Stimulated activated CD4-positive, alpha-beta T cell treated with anti-CD3 and anti-CD28 coated beads, Interleukin-12 subunit alpha, Interleukin-12 subunit beta, amount 100 ng/mL, for 48 hours (primary cell): ENCODE results near the gene MBTD1.

Source experiments
- DNase-seq, 3 donors: peaks; one replicate each; pipeline ENCODE4 v3.0.0-alpha.2; 2020; ENCODE audit warnings: low read depth in 2 of 3, low spot score in 1 of 3

The MBTD1 gene

GRCh38 chr17:51150932-51151331 lies 108.9 kb downstream of the MBTD1 start:
- no peak for DNase-seq

GRCh38 chr17:51149163-51149562 lies 110.7 kb downstream of the MBTD1 start:
- DNase-seq, result no peak

GRCh38 chr17:51147650-51148049 lies 112.2 kb downstream of the MBTD1 start:
- DNase-seq, result no peak

- DNase-seq, result no peak
Observed at GRCh38 chr17:51144266-51145022, 115.4 kb downstream of the MBTD1 start.

GRCh38 chr17:51142597-51142996 lies 117.3 kb downstream of the MBTD1 start:
- no peak for DNase-seq

GRCh38 chr17:51135956-51136355 lies 123.9 kb downstream of the MBTD1 start:
- DNase-seq, result no peak

GRCh38 chr17:51133365-51133764 lies 126.5 kb downstream of the MBTD1 start:
- no peak for DNase-seq

- no peak for DNase-seq
Observed at GRCh38 chr17:51132964-51133319, 126.9 kb downstream of the MBTD1 start.

GRCh38 chr17:51128076-51128475 lies 131.8 kb downstream of the MBTD1 start:
- DNase-seq, result no peak
